Left lung (tissue), 10 donors: Measurements from ENCODE around the gene TMEM131L. TPM values are rescaled to one million over a fixed set of nuclear protein-coding genes. Genes with fewer than 3 reads are reported as not detected.
A peak's percentile ranks its signal among the peaks of the same experiment; 100 is the strongest.
"Not testable (repeated sequence)": the region's sequence is repeated elsewhere in the genome, so short reads cannot be mapped to it uniquely, and the experiment has no call there.

ENCODE experiments used
- ATAC-seq: fragments of 200-7000 bp; cut with Tn5 transposase; one replicate; pipeline ENCODE4 v1.9.1; 2020; ENCODE audit warnings: moderate library complexity
- DNase-seq, 4 donors: peaks; one replicate each; pipeline ENCODE4 v3.0.0-alpha.2; 2013 to 2020
- H3K27ac ChIP-seq, 2 donors: fragments of 200-600 bp; sonication (generic) in 1 of 2; one replicate each; pipeline versions ENCODE4 v1.5.0 to v1.8.0; 2020 to 2021
- H3K27me3 ChIP-seq, 2 donors: fragments of 200-600 bp; sonication (generic) in 1 of 2; one replicate each; pipeline versions ENCODE4 v1.5.0 to v1.8.0; 2020 to 2021
- H3K36me3 ChIP-seq, 2 donors: fragments of 200-600 bp; sonication (generic) in 1 of 2; one replicate each; pipeline versions ENCODE4 v1.5.0 to v1.8.0; 2020 to 2021
- H3K4me1 ChIP-seq, 2 donors: fragments of 200-600 bp; one replicate each; pipeline ENCODE4 v1.8.0; 2021
- H3K4me3 ChIP-seq, 2 donors: fragments of 200-600 bp; sonication (generic) in 1 of 2; one replicate each; pipeline versions ENCODE4 v1.5.0 to v1.8.0; 2020 to 2021; ENCODE audit warnings: mild to moderate bottlenecking in 1 of 2
- H3K9me3 ChIP-seq, 2 donors: fragments of 200-600 bp; sonication (generic) in 1 of 2; one replicate each; pipeline versions ENCODE4 v1.5.0 to v1.8.0; 2020 to 2021
- intact Hi-C, 2 donors: fragments of 100-400 bp; cut with DNase I; formaldehyde crosslinking; loops; one replicate each; pipeline versions ENCODE4 v1.11.2 to v1.14.2; 2022
- polyA plus RNA-seq, 6 donors: library from polyadenylated mRNA; unstranded; fragments of 120-200 nt; gene quantifications; one replicate each; pipeline ENCODE4 v1.2.1, GENCODE V29; 2013; ENCODE audit not compliant: insufficient read length in 6 of 6
- total RNA-seq, 2 donors: library from RNA; stranded (reverse); fragmentation: NEBNext Ultra II Directional; extraction: Animal tissue kit (Norgen Biotek cat#: 25700); gene quantifications; one replicate each; pipeline ENCODE4 v1.2.1, GENCODE V29; 2021
- TF ChIP-seq, protein P1 (sequence below), 2 donors: fragments of 200-600 bp; sonication (generic) in 1 of 2; IDR thresholded peaks; one replicate each; pipeline versions ENCODE4 v1.5.0 to v1.8.0; 2021; ENCODE audit warnings: antibody characterized with exemption in 2 of 2
- donor health status: DM: no; HTN: yes; CAD: no.
- donor health status: DM: no; HTN: no; CAD: no.

Gene TMEM131L
- total and polyA plus RNA-seq, 8 donors, result 17.6 to 34.2 (median 30.4) TPM

DNA sequence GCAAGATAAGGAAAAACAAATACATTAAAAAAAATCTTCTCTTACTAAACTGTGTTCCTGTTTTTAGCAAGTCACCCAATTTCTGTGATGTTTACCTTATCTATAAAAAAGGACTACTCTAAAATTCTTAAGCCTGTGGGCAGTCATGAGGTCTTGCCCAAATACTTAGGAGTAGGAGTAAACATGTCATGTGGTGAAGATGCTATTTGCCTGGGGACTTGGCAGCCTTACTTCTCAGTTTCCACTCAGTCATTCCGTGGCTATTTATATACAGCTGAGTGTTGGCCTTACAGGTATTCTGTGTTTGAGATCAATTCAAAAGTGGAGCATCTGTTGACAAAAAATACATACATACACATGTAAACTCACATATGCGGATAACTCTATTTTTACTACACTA is 128.1 kb downstream of the TMEM131L start:
- no peaks in the 10 kb centered on the region for H3K27me3 ChIP-seq
- H3K27ac ChIP-seq, result no peak overlapping the region
- no peaks in the 10 kb centered on the region for H3K9me3 ChIP-seq
- H3K36me3 ChIP-seq, result peaks cover 0 to 87% of the 10 kb centered on the region in 2 donors
- H3K4me3 ChIP-seq, result no peak overlapping the region
- H3K4me1 ChIP-seq, result no peaks in the 10 kb centered on the region
- ATAC-seq (peak; percentile 80), DNase-seq (peak in 1 of 4 donors; percentile 9)
- TF ChIP-seq, protein P1, sequence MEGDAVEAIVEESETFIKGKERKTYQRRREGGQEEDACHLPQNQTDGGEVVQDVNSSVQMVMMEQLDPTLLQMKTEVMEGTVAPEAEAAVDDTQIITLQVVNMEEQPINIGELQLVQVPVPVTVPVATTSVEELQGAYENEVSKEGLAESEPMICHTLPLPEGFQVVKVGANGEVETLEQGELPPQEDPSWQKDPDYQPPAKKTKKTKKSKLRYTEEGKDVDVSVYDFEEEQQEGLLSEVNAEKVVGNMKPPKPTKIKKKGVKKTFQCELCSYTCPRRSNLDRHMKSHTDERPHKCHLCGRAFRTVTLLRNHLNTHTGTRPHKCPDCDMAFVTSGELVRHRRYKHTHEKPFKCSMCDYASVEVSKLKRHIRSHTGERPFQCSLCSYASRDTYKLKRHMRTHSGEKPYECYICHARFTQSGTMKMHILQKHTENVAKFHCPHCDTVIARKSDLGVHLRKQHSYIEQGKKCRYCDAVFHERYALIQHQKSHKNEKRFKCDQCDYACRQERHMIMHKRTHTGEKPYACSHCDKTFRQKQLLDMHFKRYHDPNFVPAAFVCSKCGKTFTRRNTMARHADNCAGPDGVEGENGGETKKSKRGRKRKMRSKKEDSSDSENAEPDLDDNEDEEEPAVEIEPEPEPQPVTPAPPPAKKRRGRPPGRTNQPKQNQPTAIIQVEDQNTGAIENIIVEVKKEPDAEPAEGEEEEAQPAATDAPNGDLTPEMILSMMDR (IDR thresholded peaks at IDR 0.05), result no peak
- intact Hi-C loops, result no loop called here

- H3K9me3 ChIP-seq, result no peaks in the 10 kb centered on the region
- intact Hi-C loops, result no loop called here
- TF ChIP-seq, protein P1 (IDR thresholded peaks at IDR 0.05), result no peak
- peaks cover 0 to 90% of the 10 kb centered on the region in 2 donors for H3K36me3 ChIP-seq
- no peak overlapping the region for H3K4me3 ChIP-seq
- H3K27me3 ChIP-seq, result no peaks in the 10 kb centered on the region
- H3K27ac ChIP-seq, result no peak overlapping the region
- no peaks in the 10 kb centered on the region for H3K4me1 ChIP-seq
- ATAC-seq (no peak), DNase-seq (no peak)
Observed at GRCh38 chr4:153595894-153596601, 129.9 kb downstream of the TMEM131L start.

DNA sequence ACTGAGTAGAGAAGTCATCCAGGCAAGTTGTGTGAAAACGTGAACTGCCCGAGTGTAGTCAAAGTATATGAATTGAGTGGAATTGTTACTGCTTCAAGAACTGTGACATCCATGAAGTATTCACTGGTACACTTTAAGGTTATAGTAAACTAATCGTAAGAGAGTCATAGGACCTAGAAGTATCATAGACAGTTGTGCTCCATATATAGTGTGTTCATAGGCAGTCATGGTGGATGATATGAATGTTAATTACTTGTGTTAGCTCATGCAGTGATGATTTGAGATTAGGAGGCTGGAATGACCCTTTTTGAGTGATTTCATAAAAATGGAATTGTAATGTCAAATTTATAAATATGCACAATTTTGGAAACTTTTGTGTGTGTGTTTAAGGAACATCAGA is 136.6 kb downstream of the TMEM131L start:
- no peak for DNase-seq
- Histone ChIP-seq H3K27me3 (no peaks in the 10 kb centered on the region), H3K36me3 (peaks cover 0 to 96% of the 10 kb centered on the region in 2 donors), H3K4me3 (no peak overlapping the region), H3K9me3 (no peaks in the 10 kb centered on the region), H3K4me1 (no peaks in the 10 kb centered on the region), H3K27ac (no peak overlapping the region)
- TF ChIP-seq, protein P1 (IDR thresholded peaks at IDR 0.05), result no peak
- no peak for ATAC-seq
- intact Hi-C loops, result no loop called here

DNA sequence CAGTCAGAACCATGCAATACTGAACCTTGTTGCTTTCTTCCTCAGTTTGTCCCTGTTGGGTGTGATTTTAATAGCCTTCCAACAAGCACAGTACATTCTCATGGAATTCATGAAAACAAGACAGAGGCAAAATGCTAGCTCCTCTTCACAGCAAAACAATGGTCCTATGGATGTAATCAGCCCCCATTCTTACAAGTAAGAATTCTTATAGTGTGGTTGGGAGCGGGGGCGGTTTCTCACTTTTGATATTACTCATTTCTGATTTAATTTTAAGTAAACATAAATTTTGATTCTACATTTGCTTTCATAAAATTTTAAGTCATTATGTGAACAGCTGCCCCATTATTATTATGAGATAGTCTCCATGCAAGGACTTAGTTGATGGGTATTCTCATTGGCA is 137.1 kb downstream of the TMEM131L start:
- no peaks in the 10 kb centered on the region for H3K9me3 ChIP-seq
- TF ChIP-seq, protein P1 (IDR thresholded peaks at IDR 0.05), result no peak
- H3K36me3 ChIP-seq, result peaks cover 0 to 95% of the 10 kb centered on the region in 2 donors
- H3K4me1 ChIP-seq, result no peaks in the 10 kb centered on the region
- H3K27me3 ChIP-seq, result no peaks in the 10 kb centered on the region
- no peak for DNase-seq
- no peak for ATAC-seq
- H3K4me3 ChIP-seq, result no peak overlapping the region
- intact Hi-C loops, result no loop called here
- H3K27ac ChIP-seq, result no peak overlapping the region

DNA sequence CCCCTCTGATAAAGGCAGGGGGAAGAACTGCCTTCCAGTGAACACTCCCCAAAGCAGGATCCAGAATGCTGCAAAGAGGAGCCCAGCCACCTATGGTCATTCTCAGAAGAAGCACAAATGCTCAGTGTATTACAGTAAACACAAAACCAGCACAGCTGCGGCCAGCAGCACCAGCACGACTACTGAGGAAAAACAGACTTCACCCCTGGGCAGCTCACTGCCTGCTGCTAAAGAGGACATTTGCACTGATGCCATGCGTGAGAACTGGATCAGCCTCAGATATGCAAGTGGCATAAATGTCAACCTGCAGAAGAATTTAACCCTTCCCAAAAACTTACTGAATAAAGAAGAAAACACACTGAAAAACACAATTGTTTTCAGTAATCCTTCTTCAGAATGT is 137.7 kb downstream of the TMEM131L start:
- intact Hi-C loops, result no loop called here
- TF ChIP-seq, protein P1 (IDR thresholded peaks at IDR 0.05), result no peak
- no peak for ATAC-seq
- Histone ChIP-seq H3K4me1 (no peaks in the 10 kb centered on the region), H3K4me3 (no peak overlapping the region), H3K27me3 (no peaks in the 10 kb centered on the region), H3K27ac (no peak overlapping the region), H3K36me3 (peaks cover 0 to 90% of the 10 kb centered on the region in 2 donors), H3K9me3 (no peaks in the 10 kb centered on the region)
- no peak for DNase-seq

- H3K4me3 ChIP-seq, H3K9me3 ChIP-seq, H3K27me3 ChIP-seq, H3K27ac ChIP-seq, DNase-seq, intact Hi-C loops, H3K4me1 ChIP-seq, ATAC-seq: not testable (repeated sequence)
- peaks cover 0 to 61% of the 10 kb centered on the region in 2 donors for H3K36me3 ChIP-seq
Observed at GRCh38 chr4:153609070-153609469, 142.9 kb downstream of the TMEM131L start.
